Measurements from ENCODE around the gene POLR2C. TPM values are rescaled to one million over a fixed set of nuclear protein-coding genes. Genes with fewer than 3 reads are reported as not detected.

The POLR2C gene
- total RNA-seq, 1 experiment from 2014 or later, result 47.8 TPM

- no peaks in the 10 kb centered on the region for H4K20me1 ChIP-seq (ENCODE audit: insufficient read depth)
- no peaks in the 10 kb centered on the region for H3K9me3 ChIP-seq (ENCODE audit: insufficient read depth, low read depth)
- no TSS peak for BruUV-seq (replicated peaks)
- no peak overlapping the region for H3K27ac ChIP-seq
- H2AFZ ChIP-seq, result no peak overlapping the region
- no peak for DNase-seq
- no peak overlapping the region for H3K4me3 ChIP-seq
- H3F3A ChIP-seq (ENCODE audit: insufficient read depth, low read depth), result no peaks in the 10 kb centered on the region
- CTCF ChIA-PET, result interaction anchor here (0.6 kb wide), 1 partner anchor 900 kb away, joined by 6 read pairs; no protein-coding TSS in a partner anchor
- H3K27me3 ChIP-seq (ENCODE audit: insufficient read depth, low read depth), result peaks cover 11% of the 10 kb centered on the region; the same call in 1 of the 2 replicates
- no peaks in the 10 kb centered on the region for H3K4me1 ChIP-seq (replicated peaks; ENCODE audit: insufficient read depth)
- H3K4me2 ChIP-seq, result no peak overlapping the region
- H3K79me2 ChIP-seq (ENCODE audit: low read depth), result no peaks in the 10 kb centered on the region
- H3K9me2 ChIP-seq (ENCODE audit: insufficient read depth), result no peaks in the 10 kb centered on the region
- no peak for TF ChIP-seq CTCF (conservative IDR thresholded peaks at IDR 0.05)
- TF ChIP-seq EZH2 (IDR thresholded peaks at IDR 0.05; ENCODE audit: low read depth), result no peak
- intact Hi-C loops (cut with micrococcal nuclease; ENCODE audit: unreplicated experiment), result no loop called here
- H3K36me3 ChIP-seq (ENCODE audit: low read depth), result no peaks in the 10 kb centered on the region
- POLR2A ChIA-PET (ENCODE audit: unreplicated experiment), result no interaction called here
Observed at GRCh38 chr16:57504001-57504400, 41.5 kb downstream of the POLR2C start.

GRCh38 chr16:57504491-57504890 lies 42.0 kb downstream of the POLR2C start:
- BruUV-seq (replicated peaks), result no TSS peak
- intact Hi-C loops (cut with micrococcal nuclease; ENCODE audit: unreplicated experiment), result no loop called here
- no peaks in the 10 kb centered on the region for H4K20me1 ChIP-seq (ENCODE audit: insufficient read depth)
- H3K4me2 ChIP-seq, result no peak overlapping the region
- H3K9me2 ChIP-seq (ENCODE audit: insufficient read depth), result no peaks in the 10 kb centered on the region
- no peaks in the 10 kb centered on the region for H3K9me3 ChIP-seq (ENCODE audit: insufficient read depth, low read depth)
- DNase-seq, result no peak
- H3K36me3 ChIP-seq (ENCODE audit: low read depth), result no peaks in the 10 kb centered on the region
- H3K27ac ChIP-seq, result no peak overlapping the region
- no peaks in the 10 kb centered on the region for H3K79me2 ChIP-seq (ENCODE audit: low read depth)
- TF ChIP-seq CTCF (conservative IDR thresholded peaks at IDR 0.05) (no peak), EZH2 (IDR thresholded peaks at IDR 0.05; ENCODE audit: low read depth) (no peak)
- no peak overlapping the region for H3K4me3 ChIP-seq
- CTCF ChIA-PET, result interaction anchor here (0.6 kb wide), 1 partner anchor 901 kb away, joined by 6 read pairs; no protein-coding TSS in a partner anchor
- H3F3A ChIP-seq (ENCODE audit: insufficient read depth, low read depth), result no peaks in the 10 kb centered on the region
- H3K27me3 ChIP-seq (ENCODE audit: insufficient read depth, low read depth), result peaks cover 11% of the 10 kb centered on the region; the same call in 1 of the 2 replicates
- POLR2A ChIA-PET (ENCODE audit: unreplicated experiment), result no interaction called here
- no peaks in the 10 kb centered on the region for H3K4me1 ChIP-seq (replicated peaks; ENCODE audit: insufficient read depth)
- H2AFZ ChIP-seq, result no peak overlapping the region

GRCh38 chr16:57505169-57505568 lies 42.7 kb downstream of the POLR2C start:
- H3K36me3 ChIP-seq (ENCODE audit: low read depth), result no peaks in the 10 kb centered on the region
- H4K20me1 ChIP-seq (ENCODE audit: insufficient read depth), result no peaks in the 10 kb centered on the region
- no TSS peak for BruUV-seq (replicated peaks)
- H3K4me3 ChIP-seq, result no peak overlapping the region
- no peaks in the 10 kb centered on the region for H3K4me1 ChIP-seq (replicated peaks; ENCODE audit: insufficient read depth)
- ChIA-PET POLR2A (ENCODE audit: unreplicated experiment) (no interaction called here), CTCF (no interaction called here)
- no peaks in the 10 kb centered on the region for H3F3A ChIP-seq (ENCODE audit: insufficient read depth, low read depth)
- H3K9me3 ChIP-seq (ENCODE audit: insufficient read depth, low read depth), result no peaks in the 10 kb centered on the region
- TF ChIP-seq CTCF (conservative IDR thresholded peaks at IDR 0.05) (no peak), EZH2 (IDR thresholded peaks at IDR 0.05; ENCODE audit: low read depth) (no peak)
- H3K79me2 ChIP-seq (ENCODE audit: low read depth), result no peaks in the 10 kb centered on the region
- peaks cover 11% of the 10 kb centered on the region; the same call in 1 of the 2 replicates for H3K27me3 ChIP-seq (ENCODE audit: insufficient read depth, low read depth)
- DNase-seq, result no peak
- intact Hi-C loops (cut with micrococcal nuclease; ENCODE audit: unreplicated experiment), result no loop called here
- H3K9me2 ChIP-seq (ENCODE audit: insufficient read depth), result no peaks in the 10 kb centered on the region
- no peak overlapping the region for H3K27ac ChIP-seq
- H2AFZ ChIP-seq, result no peak overlapping the region
- no peak overlapping the region for H3K4me2 ChIP-seq
